Caco-2 (cell line): ENCODE measurements around the gene CYP46A1. TPM values are rescaled to one million over a fixed set of nuclear protein-coding genes. Genes with fewer than 3 reads are reported as not detected.

ENCODE experiments used
- BruUV-seq: library from RNA; stranded (reverse); fragments of 400-500 nt; replicated peaks from 2 replicates; lab custom pipeline; 2021; lab: Mats Ljungman, UMichigan
- CTCF ChIA-PET: fragments of 300-600 bp; sonication (Branson Sonifier 250); formaldehyde crosslinking; loops from one replicate; lab custom pipeline; 2022; ENCODE audit warnings: antibody characterized with exemption; lab: Charles Lee
- POLR2A ChIA-PET: fragments of 300-600 bp; sonication (Branson Sonifier 250); formaldehyde crosslinking; loops from one replicate; lab custom pipeline; 2022; ENCODE audit warnings: antibody characterized with exemption; lab: Charles Lee
- DNase-seq, 2 experiments: peaks; one replicate each; pipeline versions ENCODE4 v3.0.0 to v3.0.0-alpha.2; 2020 to 2022
- H3K27me3 ChIP-seq: replicated peaks from 2 replicates; pipeline ENCODE4 v1.6.0; 2011; ENCODE audit warnings: low read length; ENCODE audit not compliant: control insufficient read depth, insufficient read depth
- H3K36me3 ChIP-seq: 2 replicates; pipeline ENCODE4 v1.5.1; 2011; ENCODE audit warnings: low read length; ENCODE audit not compliant: control insufficient read depth, insufficient read depth
- H3K4me1 ChIP-seq: fragments of 250-450 bp; sonication (Bioruptor Pico); 2 replicates; pipeline ENCODE4 v1.5.1; 2020; ENCODE audit warnings: mild to moderate bottlenecking
- H3K4me3 ChIP-seq: 2 replicates; pipeline ENCODE4 v1.5.1; 2011; ENCODE audit warnings: low read depth, mild to moderate bottlenecking, control low read depth, low read length
- H3K9me3 ChIP-seq: fragments of 250-450 bp; sonication (Bioruptor Pico); 2 replicates; pipeline ENCODE4 v1.5.1; 2020; ENCODE audit warnings: mild to moderate bottlenecking, moderate library complexity
- H3K27ac Mint-ChIP-seq: one replicate; pipeline ENCODE4 v1.8.0; 2022; ENCODE audit warnings: mixed read lengths; ENCODE audit not compliant: unreplicated experiment
- H3K27me3 Mint-ChIP-seq: one replicate; pipeline ENCODE4 v1.8.0; 2022; ENCODE audit warnings: mixed read lengths; ENCODE audit not compliant: insufficient read depth, unreplicated experiment
- H3K36me3 Mint-ChIP-seq: one replicate; pipeline ENCODE4 v1.8.0; 2022; ENCODE audit warnings: mild to moderate bottlenecking, mixed read lengths; ENCODE audit not compliant: insufficient read depth, unreplicated experiment
- H3K4me1 Mint-ChIP-seq: one replicate; pipeline ENCODE4 v1.8.0; 2022; ENCODE audit warnings: low read depth, mixed read lengths; ENCODE audit not compliant: unreplicated experiment
- H3K4me3 Mint-ChIP-seq: one replicate; pipeline ENCODE4 v1.8.0; 2022; ENCODE audit warnings: mild to moderate bottlenecking, moderate library complexity, mixed read lengths; ENCODE audit not compliant: unreplicated experiment
- H3K9me3 Mint-ChIP-seq: one replicate; pipeline ENCODE4 v1.8.0; 2022; ENCODE audit warnings: mixed read lengths; ENCODE audit not compliant: unreplicated experiment
- CTCF ChIP-seq, 2 experiments: fragments of 200-600 bp in 1 of 2; IDR thresholded peaks; 1 replicate in 1 of 2; 2 replicates in 1 of 2; pipeline versions ENCODE4 v1.5.1 to v1.8.0; 2011 to 2022; ENCODE audit warnings: antibody characterized with exemption in 1 of 2, control low read depth in 1 of 2, inconsistent platforms in 1 of 2, low read depth in 1 of 2, low read length in 1 of 2, mild to moderate bottlenecking in 1 of 2, moderate library complexity in 1 of 2; ENCODE audit not compliant: insufficient read depth in 1 of 2, severe bottlenecking in 1 of 2, unreplicated experiment in 1 of 2
- intact Hi-C: fragments of 100-400 bp; cut with micrococcal nuclease; formaldehyde crosslinking; loops from one replicate; pipeline ENCODE4 v1.10.0; 2022; ENCODE audit not compliant: unreplicated experiment
- total RNA-seq: library from RNA; stranded (reverse); gene quantifications from 2 replicates; pipeline ENCODE4 v1.2.3, GENCODE V29; 2022

CYP46A1 gene
- total RNA-seq, 1 experiment from 2014 or later: 0.09 TPM

GRCh38 chr14:99764222-99764706 lies 80.2 kb downstream of the CYP46A1 start:
- Mint-ChIP-seq H3K27me3 (peaks cover 5% of the 10 kb centered on the region), H3K4me3 (no peak overlapping the region), H3K36me3 (no peaks in the 10 kb centered on the region), H3K9me3 (no peaks in the 10 kb centered on the region), H3K4me1 (no peaks in the 10 kb centered on the region), H3K27ac (no peak overlapping the region)
- H3K4me1 ChIP-seq: no peaks in the 10 kb centered on the region
- BruUV-seq: no TSS peak
- ChIA-PET CTCF (no interaction called here), POLR2A (no interaction called here)
- intact Hi-C loops: no loop called here
- no peak overlapping the region for H3K4me3 ChIP-seq
- H3K36me3 ChIP-seq: no peaks in the 10 kb centered on the region
- DNase-seq: no peak
- H3K9me3 ChIP-seq: no peaks in the 10 kb centered on the region
- H3K27me3 ChIP-seq: no peaks in the 10 kb centered on the region
- no peak for TF ChIP-seq CTCF (IDR thresholded peaks at IDR 0.05; ENCODE audit: insufficient read depth in 1 of 2, low read depth in 1 of 2, low read length in 1 of 2, severe bottlenecking in 1 of 2, unreplicated experiment in 1 of 2)

- Histone ChIP-seq H3K9me3 (no peaks in the 10 kb centered on the region), H3K36me3 (no peaks in the 10 kb centered on the region), H3K4me3 (no peak overlapping the region), H3K27me3 (no peaks in the 10 kb centered on the region), H3K4me1 (no peaks in the 10 kb centered on the region)
- no peak for TF ChIP-seq CTCF (IDR thresholded peaks at IDR 0.05; ENCODE audit: insufficient read depth in 1 of 2, low read depth in 1 of 2, low read length in 1 of 2, severe bottlenecking in 1 of 2, unreplicated experiment in 1 of 2)
- ChIA-PET POLR2A (no interaction called here), CTCF (no interaction called here)
- no peak for DNase-seq
- no TSS peak for BruUV-seq
- Mint-ChIP-seq H3K36me3 (no peaks in the 10 kb centered on the region), H3K4me3 (no peak overlapping the region), H3K27me3 (peaks cover 3% of the 10 kb centered on the region), H3K27ac (no peak overlapping the region), H3K4me1 (no peaks in the 10 kb centered on the region), H3K9me3 (no peaks in the 10 kb centered on the region)
- intact Hi-C loops: no loop called here
These were observed 84.3 kb downstream of the CYP46A1 start for GRCh38 chr14:99768381-99768780.

- H3K4me3 ChIP-seq: no peak overlapping the region
- H3K27me3 ChIP-seq: no peaks in the 10 kb centered on the region
- Mint-ChIP-seq H3K27me3 (peaks cover 3% of the 10 kb centered on the region), H3K4me3 (no peak overlapping the region), H3K4me1 (no peaks in the 10 kb centered on the region), H3K27ac (no peak overlapping the region), H3K36me3 (no peaks in the 10 kb centered on the region), H3K9me3 (no peaks in the 10 kb centered on the region)
- H3K4me1 ChIP-seq: no peaks in the 10 kb centered on the region
- CTCF ChIA-PET: no interaction called here
- POLR2A ChIA-PET: no interaction called here
- no peak for TF ChIP-seq CTCF (IDR thresholded peaks at IDR 0.05; ENCODE audit: insufficient read depth in 1 of 2, low read depth in 1 of 2, low read length in 1 of 2, severe bottlenecking in 1 of 2, unreplicated experiment in 1 of 2)
- no peaks in the 10 kb centered on the region for H3K9me3 ChIP-seq
- intact Hi-C loops: no loop called here
- no TSS peak for BruUV-seq
- H3K36me3 ChIP-seq: no peaks in the 10 kb centered on the region
- DNase-seq: no peak
These were observed 85.0 kb downstream of the CYP46A1 start for GRCh38 chr14:99769123-99769522.
